SK-N-SH (cell line): ENCODE measurements around the gene GARNL3. TPM values are rescaled to one million over a fixed set of nuclear protein-coding genes. Genes with fewer than 3 reads are reported as not detected.
A peak's percentile ranks its signal among the peaks of the same experiment; 100 is the strongest.

Source experiments
- CTCF ChIA-PET: fragments of 300-600, 350-600 bp; formaldehyde crosslinking; extraction: SDS; loops from one replicate; lab custom pipeline; 2021; lab: Yijun Ruan, JAX
- POLR2A ChIA-PET: fragments of 350-600 bp; sonication (Branson Sonifier 250); formaldehyde crosslinking; extraction: SDS; loops from one replicate; lab custom pipeline; 2020; ENCODE audit warnings: antibody characterized with exemption, inconsistent platforms; lab: Yijun Ruan, JAX
- DNase-seq: peaks from one replicate; pipeline ENCODE4 v3.0.0; 2012
- H2AFZ ChIP-seq: fragments of 200-600 bp; sonication (generic); 2 replicates; pipeline ENCODE4 v1.8.1; 2016; ENCODE audit warnings: antibody characterized with exemption, mild to moderate bottlenecking, low read depth
- H3F3A ChIP-seq: fragments of 200-600 bp; sonication (generic); replicated peaks from 2 replicates; pipeline ENCODE3; 2016; ENCODE audit warnings: antibody characterized with exemption, mild to moderate bottlenecking; ENCODE audit not compliant: insufficient read depth
- H3K27ac ChIP-seq, 2 experiments: fragments of 200-500 bp in 1 of 2; fragments of 200-600 bp in 1 of 2; sonication (Bioruptor generic) in 1 of 2; sonication (generic), shearing (Covaris generic) in 1 of 2; 2 replicates each; pipeline versions ENCODE4 v1.5.1 to v1.6.1; 2014 to 2016; ENCODE audit warnings: low read depth in 2 of 2, inconsistent platforms in 1 of 2, low read length in 1 of 2, mild to moderate bottlenecking in 1 of 2, mixed read lengths in 1 of 2
- H3K27me3 ChIP-seq: fragments of 200-600 bp; sonication (generic), shearing (Covaris generic); 2 replicates; pipeline ENCODE4 v1.6.1; 2016; ENCODE audit warnings: mixed run types; ENCODE audit not compliant: insufficient read depth
- H3K36me3 ChIP-seq, 2 experiments: fragments of 200-500 bp in 1 of 2; fragments of 200-600 bp in 1 of 2; sonication (Bioruptor generic) in 1 of 2; sonication (generic) in 1 of 2; replicated peaks in 1 of 2; 2 replicates each; pipeline versions ENCODE3 to v1.5.1; 2014 to 2016; ENCODE audit warnings: low read length in 1 of 2, mild to moderate bottlenecking in 1 of 2; ENCODE audit not compliant: insufficient read depth in 2 of 2, control insufficient read depth in 1 of 2
- H3K4me1 ChIP-seq, 2 experiments: fragments of 200-500 bp in 1 of 2; fragments of 200-600 bp in 1 of 2; sonication (Bioruptor generic) in 1 of 2; sonication (generic), shearing (Covaris generic) in 1 of 2; 2 replicates each; pipeline versions ENCODE4 v1.5.1 to v1.6.1; 2014 to 2016; ENCODE audit warnings: low read depth in 1 of 2, low read length in 1 of 2, mixed run types in 1 of 2; ENCODE audit not compliant: insufficient read depth in 2 of 2, control insufficient read depth in 1 of 2
- H3K4me2 ChIP-seq: fragments of 200-600 bp; sonication (generic), shearing (Covaris generic); 2 replicates; pipeline ENCODE4 v1.6.1; 2017; ENCODE audit warnings: mixed run types
- H3K4me3 ChIP-seq, 2 experiments: fragments of 200-500 bp in 1 of 2; fragments of 200-600 bp in 1 of 2; sonication (Bioruptor generic) in 1 of 2; sonication (generic), shearing (Covaris generic) in 1 of 2; 2 replicates each; pipeline versions ENCODE4 v1.5.1 to v1.8.1; 2014 to 2016; ENCODE audit warnings: low read depth in 2 of 2, inconsistent platforms in 1 of 2, low read length in 1 of 2, mild to moderate bottlenecking in 1 of 2, mixed read lengths in 1 of 2, moderate library complexity in 1 of 2
- H3K79me2 ChIP-seq: fragments of 200-600 bp; sonication (generic); 2 replicates; pipeline ENCODE4 v1.8.1; 2017; ENCODE audit warnings: mild to moderate bottlenecking; ENCODE audit not compliant: insufficient read depth
- H3K9ac ChIP-seq: fragments of 200-600 bp; sonication (generic); 2 replicates; pipeline ENCODE4 v1.6.1; 2017; ENCODE audit warnings: mixed run types
- H3K9me2 ChIP-seq: fragments of 200-600 bp; sonication (generic); 2 replicates; pipeline ENCODE4 v1.6.1; 2017; ENCODE audit warnings: mixed run types
- H3K9me3 ChIP-seq: fragments of 200-600 bp; sonication (generic); 2 replicates; pipeline ENCODE4 v1.6.1; 2017; ENCODE audit warnings: mixed run types, mild to moderate bottlenecking, moderate library complexity
- H4K20me1 ChIP-seq: fragments of 200-600 bp; sonication (generic); 2 replicates; pipeline ENCODE4 v1.6.1; 2017; ENCODE audit warnings: mild to moderate bottlenecking, mixed run types; ENCODE audit not compliant: insufficient read depth
- CHD2 ChIP-seq: fragments of 150-350 bp; IDR thresholded peaks from 2 replicates; pipeline ENCODE4 v1.6.1; 2018; ENCODE audit warnings: low read length; ENCODE audit not compliant: partially characterized antibody
- FOSL2 ChIP-seq: IDR thresholded peaks from 2 replicates; pipeline ENCODE4 v1.4.0; 2012; ENCODE audit warnings: low read depth, mild to moderate bottlenecking, moderate library complexity, borderline replicate concordance
- GABPA ChIP-seq: IDR thresholded peaks from 2 replicates; pipeline ENCODE4 v1.4.0; 2012; ENCODE audit warnings: low read depth, mild to moderate bottlenecking
- MXI1 ChIP-seq: IDR thresholded peaks from 2 replicates; pipeline ENCODE4 v1.6.1; 2012; ENCODE audit warnings: mild to moderate bottlenecking, low read depth, low read length, improper control_type of control experiment
- NFIC ChIP-seq: IDR thresholded peaks from 2 replicates; pipeline ENCODE4 v1.4.0; 2012; ENCODE audit warnings: borderline replicate concordance
- NRF1 ChIP-seq: IDR thresholded peaks from 2 replicates; pipeline ENCODE4 v1.6.1; 2012; ENCODE audit warnings: low read depth, mild to moderate bottlenecking, low read length
- POLR2AphosphoS5 ChIP-seq: IDR thresholded peaks from 2 replicates; pipeline ENCODE4 v1.6.1; 2012; ENCODE audit warnings: low read depth, low read length
- RFX5 ChIP-seq: IDR thresholded peaks from 2 replicates; pipeline ENCODE4 v1.6.1; 2012; ENCODE audit warnings: mild to moderate bottlenecking, improper control_type of control experiment, low read length
- RXRA ChIP-seq: IDR thresholded peaks from 2 replicates; pipeline ENCODE4 v1.4.0; 2012; ENCODE audit warnings: low read depth, mild to moderate bottlenecking, borderline replicate concordance
- SIN3A ChIP-seq: IDR thresholded peaks from 2 replicates; pipeline ENCODE4 v1.6.1; 2012; ENCODE audit warnings: low read depth, mild to moderate bottlenecking, low read length, moderate library complexity, borderline replicate concordance
- SMC3 ChIP-seq: IDR thresholded peaks from 2 replicates; pipeline ENCODE4 v1.6.1; 2012; ENCODE audit warnings: low read depth, low read length, improper control_type of control experiment
- TAF1 ChIP-seq: IDR thresholded peaks from 2 replicates; pipeline ENCODE4 v1.6.1; 2012; ENCODE audit warnings: low read depth, mild to moderate bottlenecking, low read length, moderate library complexity, borderline replicate concordance
- TCF12 ChIP-seq: IDR thresholded peaks from 2 replicates; pipeline ENCODE4 v1.4.0; 2012
- WGBS: methylation state at CpG from one replicate; pipeline ENCODE4 v1.1.6; 2017; ENCODE audit warnings: low lambda C conversion rate; 5-methylcytosine and 5-hydroxymethylcytosine counted together
- polyA plus RNA-seq, 3 experiments: library from polyadenylated mRNA; depleted of rRNA; stranded (reverse); fragments of >200 nt; gene quantifications; 2 replicates each; pipeline ENCODE4 v1.2.3, GENCODE V29; 2012
- TF ChIP-seq, protein P1 (sequence below): IDR thresholded peaks from 2 replicates; pipeline ENCODE4 v1.4.0; 2012; ENCODE audit warnings: low read depth, borderline replicate concordance
- TF ChIP-seq, protein P2 (sequence below): IDR thresholded peaks from 2 replicates; pipeline ENCODE4 v1.4.0; 2012; ENCODE audit warnings: low read depth
- TF ChIP-seq, protein P3 (sequence below): IDR thresholded peaks from 2 replicates; pipeline ENCODE4; 2012
- TF ChIP-seq, protein P4 (sequence below): IDR thresholded peaks from 2 replicates; pipeline ENCODE4 v1.4.0; 2012; ENCODE audit warnings: low read depth, borderline replicate concordance
- TF ChIP-seq, protein P5 (sequence below): fragments of 150-350 bp; IDR thresholded peaks from 2 replicates; pipeline ENCODE4 v1.6.1; 2016; ENCODE audit warnings: mild to moderate bottlenecking, low read depth, low read length

Gene GARNL3
- polyA plus RNA-seq, 1 of the 3 experiments (the other 2 are of a cell fraction) = 9.1 TPM

DNA sequence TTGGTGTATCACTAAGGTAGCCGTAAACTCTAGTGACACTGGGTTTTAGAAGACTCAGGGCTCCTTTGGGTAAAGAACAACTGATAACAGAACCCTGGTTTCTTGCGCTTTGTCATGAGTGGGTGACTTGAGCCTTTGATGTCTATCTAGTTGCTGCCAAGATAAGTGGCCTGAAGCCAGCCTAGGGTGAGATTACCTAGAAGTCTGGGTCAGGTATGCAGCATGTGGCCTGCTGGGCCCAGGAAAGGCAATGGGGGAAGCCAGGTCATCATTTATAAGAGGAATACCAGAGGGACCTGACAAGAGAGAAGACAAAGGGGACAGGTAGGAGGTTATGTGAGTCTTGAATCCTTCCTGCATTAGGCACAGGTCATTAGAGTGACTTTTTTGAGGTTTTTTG is 23.2 kb upstream of the GARNL3 start:
- no peak overlapping the region for H2AFZ ChIP-seq
- H3K9ac ChIP-seq = no peak overlapping the region
- no peaks in the 10 kb centered on the region for H3K9me2 ChIP-seq
- H3K9me3 ChIP-seq = no peaks in the 10 kb centered on the region
- POLR2A ChIA-PET = no interaction called here
- no peak overlapping the region for H3K27ac ChIP-seq
- peaks cover 0 to 9% of the 10 kb centered on the region in 2 experiments; a peak in 1 of 4 replicates for H3K4me1 ChIP-seq
- H3K4me3 ChIP-seq = no peak overlapping the region
- no peak for TF ChIP-seq CHD2
- no peak for TF ChIP-seq NFIC
- TF ChIP-seq MXI1 = no peak
- CTCF ChIA-PET = no interaction called here
- H3K36me3 ChIP-seq = peaks cover 0 to 2% of the 10 kb centered on the region in 2 experiments
- no peaks in the 10 kb centered on the region for H3K27me3 ChIP-seq
- DNase-seq = no peak
- no peaks in the 10 kb centered on the region for H3K79me2 ChIP-seq
- H3K4me2 ChIP-seq = no peak overlapping the region
- 100% methylated on average over 2 of the region's 2 CpGs for WGBS
- no peaks in the 10 kb centered on the region for H4K20me1 ChIP-seq
- H3F3A ChIP-seq = peaks cover 2% of the 10 kb centered on the region

DNA sequence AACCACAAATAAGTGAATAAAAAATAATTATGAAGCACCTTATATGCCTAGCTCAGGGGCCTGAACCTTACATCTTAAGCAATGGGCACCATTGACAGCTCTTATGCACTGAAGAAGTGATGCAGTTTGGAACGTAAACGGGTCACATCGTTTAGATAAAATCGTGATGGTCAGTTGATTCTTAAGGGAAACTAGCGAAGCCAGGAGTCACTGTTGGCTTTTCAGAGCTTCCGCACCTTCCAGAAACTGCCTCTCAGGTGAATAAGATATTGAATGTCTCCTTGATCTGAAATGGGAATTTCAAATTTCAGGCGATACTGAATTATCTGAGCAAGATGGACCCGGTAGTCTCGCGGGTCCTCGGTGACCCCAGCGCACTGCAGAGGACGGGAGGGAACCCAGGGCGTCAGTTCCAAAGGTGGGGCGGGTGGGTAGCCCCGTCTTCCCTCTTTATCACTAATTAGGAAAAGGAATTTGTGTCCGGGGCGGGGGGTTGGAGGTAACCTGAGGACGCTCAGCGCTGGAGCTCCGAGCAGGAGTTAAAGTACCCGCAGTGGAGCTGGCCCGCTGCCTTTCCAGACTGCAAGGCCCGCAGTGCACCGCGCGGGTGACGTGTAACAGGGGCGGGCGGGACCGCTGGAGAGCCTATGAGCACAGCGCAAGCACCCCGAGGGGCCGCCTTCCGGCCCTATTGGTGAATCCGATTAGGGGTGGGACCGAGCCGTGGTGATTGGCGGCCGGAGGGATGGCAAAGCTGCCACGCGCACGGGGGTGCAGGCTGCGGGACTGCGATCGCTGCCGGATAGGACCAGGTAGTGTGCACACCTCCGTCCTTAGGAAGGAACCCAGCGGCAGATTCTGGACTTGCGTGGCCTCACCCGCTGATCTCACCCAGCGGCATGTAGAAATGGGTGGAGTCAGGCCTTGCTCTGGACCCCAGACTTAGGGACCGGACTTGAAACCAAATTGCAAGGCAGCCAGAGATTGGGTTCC is 19.7 kb upstream of the GARNL3 start:
- Histone ChIP-seq H3K27ac (peak overlapping the region in 1 of 2 experiments; percentile 36; a peak in 1 of 4 replicates), H3K27me3 (no peaks in the 10 kb centered on the region), H3K4me1 (peaks cover 0 to 9% of the 10 kb centered on the region in 2 experiments; a peak in 1 of 4 replicates), H3K9me3 (no peaks in the 10 kb centered on the region), H3K9me2 (no peaks in the 10 kb centered on the region), H3K4me2 (peak overlapping the region; percentile 77), H3K36me3 (peaks cover 0 to 2% of the 10 kb centered on the region in 2 experiments), H3F3A (no peaks in the 10 kb centered on the region), H3K79me2 (no peaks in the 10 kb centered on the region), H4K20me1 (no peaks in the 10 kb centered on the region), H3K4me3 (peak overlapping the region; percentile 57 to 66), H2AFZ (peak overlapping the region; percentile 89), H3K9ac (peak overlapping the region; percentile 58; the same call in 1 of the 2 replicates)
- ChIA-PET CTCF (interaction anchor here (1.3 to 1.6 kb wide), 6 partner anchors 11 to 304 kb away, joined by 3 to 5 read pairs (median 4); no protein-coding TSS in a partner anchor), POLR2A (interaction anchor here (0.6 to 1.7 kb wide), 6 partner anchors 9 to 75 kb away, joined by 3 to 7 read pairs (median 3); no protein-coding TSS in a partner anchor)
- TF ChIP-seq, protein P1, sequence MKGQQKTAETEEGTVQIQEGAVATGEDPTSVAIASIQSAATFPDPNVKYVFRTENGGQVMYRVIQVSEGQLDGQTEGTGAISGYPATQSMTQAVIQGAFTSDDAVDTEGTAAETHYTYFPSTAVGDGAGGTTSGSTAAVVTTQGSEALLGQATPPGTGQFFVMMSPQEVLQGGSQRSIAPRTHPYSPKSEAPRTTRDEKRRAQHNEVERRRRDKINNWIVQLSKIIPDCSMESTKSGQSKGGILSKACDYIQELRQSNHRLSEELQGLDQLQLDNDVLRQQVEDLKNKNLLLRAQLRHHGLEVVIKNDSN = no peak
- TF ChIP-seq, protein P2, sequence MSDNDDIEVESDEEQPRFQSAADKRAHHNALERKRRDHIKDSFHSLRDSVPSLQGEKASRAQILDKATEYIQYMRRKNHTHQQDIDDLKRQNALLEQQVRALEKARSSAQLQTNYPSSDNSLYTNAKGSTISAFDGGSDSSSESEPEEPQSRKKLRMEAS = peak; percentile 37; the same call in 1 of the 2 replicates
- no peak for TF ChIP-seq SIN3A
- peak; percentile 89 for TF ChIP-seq MXI1
- no peak for TF ChIP-seq NRF1
- TF ChIP-seq, protein P3, sequence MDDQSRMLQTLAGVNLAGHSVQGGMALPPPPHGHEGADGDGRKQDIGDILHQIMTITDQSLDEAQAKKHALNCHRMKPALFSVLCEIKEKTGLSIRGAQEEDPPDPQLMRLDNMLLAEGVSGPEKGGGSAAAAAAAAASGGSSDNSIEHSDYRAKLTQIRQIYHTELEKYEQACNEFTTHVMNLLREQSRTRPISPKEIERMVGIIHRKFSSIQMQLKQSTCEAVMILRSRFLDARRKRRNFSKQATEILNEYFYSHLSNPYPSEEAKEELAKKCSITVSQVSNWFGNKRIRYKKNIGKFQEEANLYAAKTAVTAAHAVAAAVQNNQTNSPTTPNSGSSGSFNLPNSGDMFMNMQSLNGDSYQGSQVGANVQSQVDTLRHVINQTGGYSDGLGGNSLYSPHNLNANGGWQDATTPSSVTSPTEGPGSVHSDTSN = peak; percentile 98
- TF ChIP-seq, protein P4, sequence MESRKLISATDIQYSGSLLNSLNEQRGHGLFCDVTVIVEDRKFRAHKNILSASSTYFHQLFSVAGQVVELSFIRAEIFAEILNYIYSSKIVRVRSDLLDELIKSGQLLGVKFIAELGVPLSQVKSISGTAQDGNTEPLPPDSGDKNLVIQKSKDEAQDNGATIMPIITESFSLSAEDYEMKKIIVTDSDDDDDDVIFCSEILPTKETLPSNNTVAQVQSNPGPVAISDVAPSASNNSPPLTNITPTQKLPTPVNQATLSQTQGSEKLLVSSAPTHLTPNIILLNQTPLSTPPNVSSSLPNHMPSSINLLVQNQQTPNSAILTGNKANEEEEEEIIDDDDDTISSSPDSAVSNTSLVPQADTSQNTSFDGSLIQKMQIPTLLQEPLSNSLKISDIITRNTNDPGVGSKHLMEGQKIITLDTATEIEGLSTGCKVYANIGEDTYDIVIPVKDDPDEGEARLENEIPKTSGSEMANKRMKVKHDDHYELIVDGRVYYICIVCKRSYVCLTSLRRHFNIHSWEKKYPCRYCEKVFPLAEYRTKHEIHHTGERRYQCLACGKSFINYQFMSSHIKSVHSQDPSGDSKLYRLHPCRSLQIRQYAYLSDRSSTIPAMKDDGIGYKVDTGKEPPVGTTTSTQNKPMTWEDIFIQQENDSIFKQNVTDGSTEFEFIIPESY = 0 out of 2 replicates have a peak, but pooled peaks have one; percentile 38
- TF ChIP-seq POLR2AphosphoS5 = peak; percentile 68
- TF ChIP-seq NFIC = no peak
- TF ChIP-seq TAF1 = peak; percentile 59; the same call in 1 of the 2 replicates
- TF ChIP-seq FOSL2 = no peak
- 0 out of 2 replicates have a peak, but pooled peaks have one; percentile 27 for TF ChIP-seq RFX5
- TF ChIP-seq CHD2 = peak; percentile 82
- no peak for TF ChIP-seq SMC3
- TF ChIP-seq GABPA = peak; percentile 41
- TF ChIP-seq TCF12 = no peak
- no peak for TF ChIP-seq RXRA
- TF ChIP-seq, protein P5, sequence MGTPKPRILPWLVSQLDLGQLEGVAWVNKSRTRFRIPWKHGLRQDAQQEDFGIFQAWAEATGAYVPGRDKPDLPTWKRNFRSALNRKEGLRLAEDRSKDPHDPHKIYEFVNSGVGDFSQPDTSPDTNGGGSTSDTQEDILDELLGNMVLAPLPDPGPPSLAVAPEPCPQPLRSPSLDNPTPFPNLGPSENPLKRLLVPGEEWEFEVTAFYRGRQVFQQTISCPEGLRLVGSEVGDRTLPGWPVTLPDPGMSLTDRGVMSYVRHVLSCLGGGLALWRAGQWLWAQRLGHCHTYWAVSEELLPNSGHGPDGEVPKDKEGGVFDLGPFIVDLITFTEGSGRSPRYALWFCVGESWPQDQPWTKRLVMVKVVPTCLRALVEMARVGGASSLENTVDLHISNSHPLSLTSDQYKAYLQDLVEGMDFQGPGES = 0 out of 2 replicates have a peak, but pooled peaks have one; percentile 26
- DNase-seq = peak; percentile 95
- 17% methylated on average over 24 of the region's 53 CpGs for WGBS
